Measurements from ENCODE around the gene ZBED6. TPM values are rescaled to one million over a fixed set of nuclear protein-coding genes. Genes with fewer than 3 reads are reported as not detected.

Gene ZBED6
- total and polyA plus RNA-seq, 2 donors (not counting 3 experiments of a cell fraction or from before 2014, with no cell fraction given) = 6.4 to 38.9 TPM

GRCh38 chr1:203813581-203814341 is 18.3 kb downstream of the ZBED6 start:
- FAIRE-seq = no peak
- H3K27me3 ChIP-seq (ENCODE audit: control insufficient read depth in 2 of 2, insufficient read depth in 2 of 2, low read length in 2 of 2) = no peaks in the 10 kb centered on the region
- DNase-seq (ENCODE audit: low read depth, low spot score) = no peak
- no peak overlapping the region for H3K4me3 ChIP-seq (replicated peaks in 1 of 3; ENCODE audit: insufficient read depth in 1 of 3, low read depth in 1 of 3, low read length in 3 of 3)
- TF ChIP-seq FOS (IDR thresholded peaks at IDR 0.05; ENCODE audit: borderline replicate concordance, insufficient read depth, low read length) (no peak), POLR2A (IDR thresholded peaks at IDR 0.05; ENCODE audit: low read depth, low read length) (no peak), GATA2 (IDR thresholded peaks at IDR 0.05; ENCODE audit: insufficient read depth, insufficient read length, low read depth, low read length) (no peak), POLR2AphosphoS5 (IDR thresholded peaks at IDR 0.05; ENCODE audit: insufficient read depth, low read depth, low read length) (no peak), CTCF (IDR thresholded peaks at IDR 0.05; ENCODE audit: extremely low read depth in 1 of 2, insufficient read depth in 1 of 2, low read depth in 1 of 2, low read length in 2 of 2) (no peak), JUN (IDR thresholded peaks at IDR 0.05; ENCODE audit: borderline replicate concordance, insufficient read depth, insufficient read length, low read depth) (no peak)
- no TSS peak for BruUV-seq (replicated peaks)
- H3K4me1 ChIP-seq (ENCODE audit: control insufficient read depth, extremely low read depth, insufficient read depth, low read length) = no peaks in the 10 kb centered on the region
- peaks cover 34% of the 10 kb centered on the region for H3K79me2 ChIP-seq (ENCODE audit: control insufficient read depth, insufficient read depth, low read length)
- intact Hi-C loops (cut with micrococcal nuclease) = no loop called here
- dilution Hi-C loops (cut with MboI; ENCODE audit: extremely low pct_ligation_motif_present, low sequenced_read_pairs) = no loop called here
- no peaks in the 10 kb centered on the region for H4K20me1 ChIP-seq (replicated peaks; ENCODE audit: control insufficient read depth, extremely low read depth, insufficient read depth, low read length)
- peaks cover 2 to 13% of the 10 kb centered on the region in 2 experiments for H3K36me3 ChIP-seq (ENCODE audit: control insufficient read depth in 2 of 2, extremely low read depth in 1 of 2, insufficient read depth in 2 of 2, low read length in 2 of 2)
- H3K9me1 ChIP-seq (replicated peaks; ENCODE audit: control insufficient read depth, extremely low read depth, insufficient read depth, low read length) = no peaks in the 10 kb centered on the region
- no peak overlapping the region for H2AFZ ChIP-seq (ENCODE audit: low read depth, low read length)
- no peaks in the 10 kb centered on the region for H3K9me3 ChIP-seq (replicated peaks; ENCODE audit: control insufficient read depth, insufficient read depth, low read length)
- POLR2A ChIA-PET = no interaction called here
- no peak overlapping the region for H3K27ac ChIP-seq (ENCODE audit: insufficient read depth, low read depth, low read length)
- no peak overlapping the region for H3K4me2 ChIP-seq (ENCODE audit: insufficient read depth, low read length)
- H3K9ac ChIP-seq (replicated peaks; ENCODE audit: extremely low read depth, insufficient read depth, low read length) = no peak overlapping the region
- CTCF ChIA-PET = no interaction called here
